Activated CD4-positive, alpha-beta T cell treated with anti-CD3 and anti-CD28 coated beads for 48 hours (primary cell): ENCODE data around the gene CEP135.
"Not testable (repeated sequence)": the region's sequence is repeated elsewhere in the genome, so short reads cannot be mapped to it uniquely, and the experiment has no call there.

Experiments used
- DNase-seq: peaks from one replicate; pipeline ENCODE4 v3.0.0-alpha.2; 2020

The CEP135 gene

DNA sequence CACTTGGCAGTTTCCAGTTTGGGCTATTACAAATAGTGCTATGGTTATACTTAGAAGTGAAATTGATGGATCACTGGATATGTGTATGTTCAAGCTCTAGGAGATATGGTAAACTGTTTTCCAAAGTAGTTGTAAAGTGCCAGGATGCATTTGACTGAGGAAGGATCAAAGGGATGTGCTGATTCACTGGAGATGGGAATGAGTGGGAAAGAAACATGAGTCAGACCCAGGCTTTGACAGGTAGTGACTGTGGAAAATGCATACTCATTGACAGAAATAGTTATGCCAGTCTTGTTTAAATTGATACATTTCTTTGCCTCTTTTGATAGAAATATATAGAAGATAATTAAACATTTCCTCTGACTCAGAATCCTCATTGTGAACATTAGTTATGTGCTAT, 77.9 kb downstream of the CEP135 start:
- DNase-seq = no peak

DNA sequence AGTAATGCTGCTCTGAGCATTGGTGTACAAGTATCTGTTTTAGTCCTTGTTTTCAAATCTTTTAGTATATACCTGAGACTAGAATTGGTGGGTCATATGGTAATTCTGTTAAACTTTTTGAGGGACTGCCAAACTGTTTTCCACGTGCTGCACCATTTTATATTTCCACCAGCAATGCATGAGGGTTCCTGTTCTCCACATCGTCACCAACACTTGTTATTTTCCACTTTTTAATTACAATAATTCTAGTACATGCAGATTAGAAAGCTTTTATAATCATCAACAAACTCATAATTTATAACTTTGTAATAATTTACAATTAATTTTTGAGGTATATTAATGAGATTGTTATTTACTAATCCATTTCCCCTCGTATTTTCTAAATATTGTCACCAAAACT, 79.4 kb downstream of the CEP135 start:
- no peak for DNase-seq

DNA sequence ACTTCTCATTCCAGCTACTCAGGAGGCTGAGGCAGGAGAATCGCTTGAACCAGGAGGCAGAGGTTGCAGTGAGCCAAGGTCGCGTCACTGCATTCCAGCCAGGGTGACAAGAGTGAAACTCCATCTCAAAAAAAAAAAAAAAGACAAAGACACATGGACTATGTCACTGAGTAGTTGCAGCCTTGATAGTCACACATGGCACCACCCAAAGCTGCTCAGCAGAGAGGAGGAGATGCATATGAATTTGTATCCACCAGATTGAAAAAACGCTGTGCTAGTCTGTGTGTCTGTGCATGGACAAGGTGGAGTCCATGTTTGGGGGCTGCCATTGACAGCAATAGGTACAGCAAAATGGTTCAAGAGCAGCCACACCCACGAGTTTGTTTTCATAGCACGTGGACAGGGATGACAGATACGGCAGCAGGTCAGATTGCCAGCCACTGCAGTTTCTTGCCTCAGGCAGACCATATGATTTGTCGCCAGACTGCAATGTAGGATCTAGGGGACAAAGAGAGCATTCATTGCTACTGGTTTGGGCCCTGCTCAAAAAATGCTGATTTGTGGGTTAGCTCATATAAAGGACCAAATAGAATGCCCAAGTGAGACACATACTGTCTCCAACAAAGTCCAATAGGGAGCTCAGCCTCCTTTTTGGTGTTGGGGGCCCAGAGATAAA, 89.9 kb downstream of the CEP135 start:
- DNase-seq = no peak

DNA sequence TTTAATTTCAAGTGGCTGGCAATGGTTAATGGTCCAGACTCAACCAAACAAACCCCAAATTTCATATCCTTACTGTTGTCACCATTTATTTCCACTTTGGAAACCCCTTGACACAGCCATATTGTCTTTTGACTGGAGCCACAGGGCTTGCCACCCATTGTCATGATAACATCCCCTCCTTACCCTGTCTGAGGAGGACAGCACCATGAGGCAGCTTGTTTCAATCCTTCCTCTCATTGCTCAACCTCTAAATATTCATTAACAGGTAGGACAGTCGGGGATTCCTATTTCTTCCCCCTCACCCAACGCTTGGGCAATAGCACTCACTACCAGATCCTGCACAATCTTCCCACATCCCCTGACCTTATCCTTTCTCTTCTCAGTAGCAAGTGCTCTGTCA, 92.1 kb downstream of the CEP135 start:
- DNase-seq = no peak

DNA sequence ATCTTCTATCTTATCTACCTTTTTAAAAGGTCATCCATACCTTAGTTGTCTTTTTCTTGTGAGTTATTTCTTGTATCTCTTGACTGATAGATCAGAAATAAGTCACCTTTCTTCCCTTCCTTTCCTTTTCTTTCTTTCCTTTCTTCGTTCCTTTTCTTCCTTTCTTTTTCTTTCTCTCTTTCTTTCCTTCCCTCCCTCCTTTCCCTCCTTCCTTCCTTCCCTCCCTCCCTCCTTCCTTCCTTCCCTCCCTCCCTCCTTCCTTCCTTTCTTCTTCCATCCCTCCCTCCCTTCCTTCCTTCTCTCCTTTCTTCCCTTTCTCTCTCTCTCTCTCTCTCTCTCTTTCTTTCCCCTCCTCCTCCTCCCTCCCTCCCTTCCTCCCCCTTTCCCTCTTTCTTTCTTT, 93.5 kb downstream of the CEP135 start:
- no peak for DNase-seq

DNA sequence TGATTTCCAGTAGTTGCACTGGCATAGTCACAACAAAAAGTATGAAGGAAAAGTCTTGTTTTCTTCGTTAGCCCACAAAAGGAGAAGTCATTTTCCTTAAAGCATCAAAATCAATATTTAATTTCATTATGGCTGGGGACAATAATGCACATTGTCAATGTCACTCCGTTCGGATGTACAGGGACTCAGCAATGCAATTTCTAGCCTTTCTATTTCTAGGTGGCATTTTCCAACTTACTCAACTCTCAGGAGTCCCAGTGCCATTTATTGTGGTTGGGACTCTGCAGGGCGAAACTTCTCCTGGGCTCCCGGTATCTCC, 99.6 kb downstream of the CEP135 start:
- DNase-seq = no peak

DNA sequence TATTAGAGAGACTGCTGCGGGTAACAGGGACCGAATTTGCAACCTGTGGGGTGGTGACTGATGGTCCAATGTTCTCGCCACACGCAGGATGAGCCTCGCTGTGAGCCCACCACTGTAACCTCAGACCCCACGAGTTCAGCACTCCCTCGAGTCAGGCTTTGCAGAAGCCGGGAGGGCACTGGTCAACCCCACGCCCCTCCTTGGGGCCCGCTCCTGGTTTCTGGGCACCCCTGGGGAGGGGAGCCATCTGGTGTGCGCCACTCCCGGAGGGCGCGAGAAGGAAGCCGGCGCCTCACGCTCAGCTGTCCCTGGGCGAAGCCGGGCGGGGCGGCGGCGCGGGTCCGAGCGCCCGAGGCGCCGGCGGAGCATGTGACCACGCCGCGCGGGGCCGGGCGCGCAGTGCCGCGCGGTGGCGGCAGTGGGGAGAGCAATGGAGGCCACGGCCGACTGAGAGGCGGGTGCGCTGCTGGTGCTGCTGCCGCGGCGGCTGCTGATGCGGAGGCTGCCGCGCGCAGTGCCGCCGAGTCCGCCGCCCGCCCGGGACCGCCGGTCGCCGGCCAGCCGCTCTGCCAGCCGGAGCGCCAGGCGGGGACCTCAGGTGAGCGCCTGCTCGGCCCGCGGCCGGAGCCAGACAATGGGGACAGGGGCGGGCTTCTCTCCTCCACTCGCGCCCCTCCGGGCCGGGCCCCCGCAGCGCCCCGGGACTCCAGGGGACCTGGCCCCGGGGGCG, 100.1 kb downstream of the CEP135 start:
- DNase-seq = peak; percentile 68

DNA sequence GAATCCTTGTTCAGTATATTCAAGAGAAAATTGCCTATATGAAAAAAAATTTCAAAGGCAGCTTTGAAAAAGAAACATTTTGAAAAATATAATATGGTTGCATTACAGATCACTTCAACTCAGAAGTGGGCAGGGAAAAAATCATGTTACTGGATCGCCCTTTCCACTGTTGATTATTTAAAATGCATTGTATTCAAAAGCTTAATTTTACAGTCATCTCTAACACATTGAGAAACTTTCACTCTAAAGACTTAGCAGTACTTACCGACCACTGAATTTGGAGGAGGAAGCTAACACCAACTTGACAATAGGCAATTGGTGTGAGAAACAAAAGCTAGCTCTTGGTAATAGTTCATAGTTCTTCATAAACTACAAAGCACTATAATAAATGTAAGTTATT, 101.9 kb downstream of the CEP135 start:
- DNase-seq = no peak

DNA sequence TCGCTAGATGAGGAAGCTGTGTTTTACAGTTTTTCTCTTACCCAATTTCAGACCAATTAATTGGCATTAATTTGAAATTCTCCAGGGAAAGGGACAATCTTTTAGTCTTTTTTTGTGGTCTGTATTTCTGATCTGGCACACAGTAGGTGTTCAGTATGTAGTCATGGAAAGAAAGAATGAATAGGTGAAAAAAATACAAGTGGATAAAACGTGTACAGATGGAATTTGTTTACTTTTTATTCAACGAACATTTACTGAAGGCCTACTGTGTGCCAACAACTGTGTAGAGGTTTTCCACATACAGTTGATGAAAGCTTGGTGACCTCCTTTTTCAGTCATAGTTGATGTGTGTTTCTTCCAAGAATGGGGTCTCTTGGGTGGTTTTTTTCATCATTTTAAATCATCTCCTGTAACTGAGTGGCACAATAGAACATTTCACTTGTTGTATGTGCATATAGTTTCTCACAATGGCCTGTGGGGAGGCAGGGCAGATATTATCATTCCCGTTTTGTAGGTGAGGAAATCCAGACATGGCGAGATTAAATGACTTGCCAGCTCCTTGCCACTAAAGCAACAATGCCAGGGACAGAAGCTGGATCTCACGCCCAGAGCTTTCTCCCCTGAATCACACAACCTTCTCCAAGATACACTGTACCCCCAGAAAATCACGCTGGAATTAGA, 102.4 kb downstream of the CEP135 start:
- no peak for DNase-seq

DNA sequence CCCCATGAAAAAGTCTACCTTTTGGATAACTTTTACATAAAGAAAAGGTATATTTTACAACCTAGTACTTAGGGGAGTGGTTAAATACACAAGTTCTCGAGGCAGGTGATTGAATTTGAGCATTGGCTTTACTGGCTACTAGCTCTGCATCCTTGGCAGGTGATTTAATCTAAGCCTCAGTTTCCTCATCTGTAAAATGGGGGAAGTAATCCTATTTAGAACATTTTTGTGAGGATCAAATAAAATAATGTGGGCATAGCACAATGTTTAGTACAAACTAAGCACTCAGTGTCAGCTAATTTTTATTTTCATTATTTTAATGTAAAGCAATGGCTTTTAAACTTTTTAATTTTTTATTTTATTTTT, 102.9 kb downstream of the CEP135 start:
- no peak for DNase-seq

DNA sequence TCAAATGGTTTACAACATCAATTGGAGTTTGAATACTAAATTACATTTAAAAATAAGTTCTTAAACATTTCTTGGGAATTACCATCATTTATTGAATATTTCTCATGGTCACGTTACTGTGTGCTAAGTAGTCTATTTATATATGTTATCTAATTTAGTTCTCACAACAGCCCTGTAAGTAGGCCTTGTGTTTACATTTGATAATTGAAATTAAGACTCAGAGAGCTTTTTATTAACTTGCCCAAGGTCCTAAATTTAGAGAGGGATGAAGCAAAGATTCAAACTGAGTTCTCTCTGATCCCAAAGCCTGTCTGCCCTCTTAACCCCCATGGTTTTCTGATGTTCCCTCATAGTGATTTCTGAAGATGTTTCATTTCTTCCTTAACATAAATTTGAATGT, 103.7 kb downstream of the CEP135 start:
- DNase-seq = no peak

DNA sequence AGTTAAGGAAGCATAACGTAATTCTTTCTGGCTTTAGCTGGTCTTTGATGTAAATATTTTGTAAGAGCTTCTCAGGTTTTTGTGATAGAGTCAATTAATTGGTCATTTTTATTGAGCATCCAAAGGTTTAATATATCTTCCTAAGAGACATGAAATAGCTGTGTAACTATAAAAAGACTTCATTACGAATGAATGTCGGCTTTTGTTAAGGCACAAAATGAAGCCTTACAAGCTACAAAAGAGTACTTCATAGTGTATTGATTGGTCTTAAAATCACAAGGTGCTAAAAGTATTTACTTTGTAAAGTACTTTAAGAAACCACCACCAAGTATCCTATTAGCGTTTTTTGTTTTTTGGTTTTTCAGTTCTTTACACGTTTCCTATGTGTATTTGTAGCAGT, 104.2 kb downstream of the CEP135 start:
- DNase-seq = no peak

DNA sequence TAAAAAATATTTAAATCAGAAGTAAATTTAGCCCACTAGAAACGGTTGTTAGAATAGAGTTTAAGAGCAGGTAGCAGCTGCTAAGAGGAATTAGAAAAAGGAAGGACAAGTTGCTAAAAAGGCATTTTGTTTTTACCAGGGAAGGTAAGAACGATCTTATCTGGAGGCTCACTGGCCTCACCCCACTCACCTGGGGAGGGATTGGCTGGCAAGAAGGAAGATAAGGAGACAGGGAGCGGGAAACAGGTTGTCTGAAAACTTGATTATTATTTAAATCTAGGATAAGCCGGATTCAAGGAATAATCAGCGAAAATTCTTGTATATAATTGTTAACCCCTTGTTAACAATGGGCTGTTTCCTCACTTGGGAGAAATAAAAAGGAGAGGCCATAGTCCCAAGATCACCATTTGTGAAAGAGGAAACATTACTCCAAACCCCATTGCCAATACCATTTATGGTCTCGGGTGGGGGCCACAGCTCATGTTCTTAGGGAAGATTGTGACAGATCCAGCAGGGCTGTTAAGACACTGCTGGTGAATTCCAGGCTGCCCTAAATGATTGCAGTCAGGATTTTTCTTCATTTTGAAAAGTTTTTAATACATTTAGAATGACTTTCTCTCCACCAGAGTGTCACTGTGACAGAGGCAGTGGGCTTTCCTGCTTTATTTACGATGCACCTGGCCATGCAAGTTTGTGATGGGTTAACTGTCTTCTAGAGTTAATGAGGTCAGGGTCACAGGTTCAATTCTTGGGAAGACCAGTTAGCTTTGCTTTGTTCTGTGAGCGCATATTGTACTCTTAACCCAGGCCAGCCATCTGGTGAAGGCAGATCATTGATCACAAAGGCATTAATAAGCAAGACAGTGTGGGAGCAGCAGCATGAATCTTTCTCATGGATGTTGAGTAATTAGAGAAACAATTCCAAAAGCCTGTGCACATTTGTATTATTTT, 106.6 kb downstream of the CEP135 start:
- no peak for DNase-seq

DNA sequence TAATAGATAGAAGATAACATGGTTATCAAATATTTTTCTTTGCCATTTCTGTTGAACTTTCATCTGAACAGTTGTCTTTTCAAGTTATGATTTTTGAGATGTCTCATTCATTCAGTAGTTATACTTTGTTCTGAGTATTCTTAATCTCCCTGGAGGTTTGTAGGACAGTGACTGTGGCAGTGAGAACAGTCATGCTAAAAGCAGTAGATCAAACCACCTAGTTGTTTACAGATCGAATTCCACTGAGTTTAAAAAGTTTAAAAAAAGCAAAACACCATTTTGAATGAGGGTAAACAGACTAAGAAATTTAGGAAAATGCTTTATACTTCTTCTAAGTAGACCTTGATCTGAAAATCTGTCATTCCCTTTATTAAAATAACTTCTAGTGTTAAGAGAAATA, 107.2 kb downstream of the CEP135 start:
- DNase-seq = no peak

DNA sequence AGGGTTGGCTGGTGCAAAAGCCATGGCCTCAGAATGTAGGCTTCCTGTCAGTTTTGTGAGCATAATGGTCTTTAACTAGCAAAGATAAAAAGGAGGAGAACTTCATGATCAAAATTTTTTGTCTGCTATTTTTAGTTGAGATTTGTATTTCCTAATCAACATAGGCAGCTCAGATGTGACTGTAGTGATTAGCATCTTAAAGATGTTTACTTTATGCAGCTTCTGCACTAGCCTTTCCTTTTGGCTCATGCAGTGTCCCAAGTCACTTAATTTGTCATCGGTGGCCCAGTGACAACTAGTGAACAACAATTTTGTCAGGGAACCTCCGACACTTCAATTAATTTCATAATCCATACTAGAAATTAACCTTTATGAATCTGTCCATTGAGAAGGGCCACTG, 109.8 kb downstream of the CEP135 start:
- no peak for DNase-seq

DNA sequence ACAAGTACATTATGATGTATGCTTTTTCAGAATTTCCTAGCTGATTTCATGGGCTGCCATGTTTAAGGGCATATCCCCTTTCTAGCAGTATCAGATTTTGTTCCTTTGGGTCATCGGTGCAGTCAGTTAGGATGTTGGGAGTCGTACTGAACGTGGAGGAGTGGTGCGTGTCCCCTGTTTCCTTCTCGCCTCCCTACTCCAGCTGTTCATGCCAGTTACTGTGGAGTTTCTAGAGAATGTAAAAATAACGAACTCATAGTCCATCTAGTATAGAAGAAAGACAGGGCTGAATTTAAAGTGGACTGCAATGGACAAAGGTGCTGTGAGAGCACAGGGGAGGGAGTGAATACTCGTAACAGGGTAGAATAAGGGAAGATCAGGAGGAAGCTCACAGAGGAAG, 111.3 kb downstream of the CEP135 start:
- DNase-seq = no peak

DNA sequence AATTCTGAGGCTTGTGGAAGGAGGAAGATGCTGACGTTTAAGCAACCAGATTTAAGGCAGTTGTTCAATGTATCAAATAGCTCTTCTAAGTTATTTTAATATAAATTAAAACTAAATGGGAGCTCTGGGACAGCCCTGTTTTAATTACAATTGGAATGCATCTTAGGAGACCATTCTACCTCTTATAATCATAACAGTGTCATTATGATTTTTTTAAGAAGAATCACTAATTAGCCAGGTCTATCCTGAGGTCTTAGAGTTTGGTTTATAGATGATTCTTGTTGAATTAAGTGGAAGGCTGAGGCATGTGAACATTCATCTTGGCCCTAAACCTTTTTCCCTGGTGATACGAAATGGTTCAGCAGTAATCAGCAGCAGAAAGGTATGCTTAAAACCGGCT, 113.4 kb downstream of the CEP135 start:
- no peak for DNase-seq

DNA sequence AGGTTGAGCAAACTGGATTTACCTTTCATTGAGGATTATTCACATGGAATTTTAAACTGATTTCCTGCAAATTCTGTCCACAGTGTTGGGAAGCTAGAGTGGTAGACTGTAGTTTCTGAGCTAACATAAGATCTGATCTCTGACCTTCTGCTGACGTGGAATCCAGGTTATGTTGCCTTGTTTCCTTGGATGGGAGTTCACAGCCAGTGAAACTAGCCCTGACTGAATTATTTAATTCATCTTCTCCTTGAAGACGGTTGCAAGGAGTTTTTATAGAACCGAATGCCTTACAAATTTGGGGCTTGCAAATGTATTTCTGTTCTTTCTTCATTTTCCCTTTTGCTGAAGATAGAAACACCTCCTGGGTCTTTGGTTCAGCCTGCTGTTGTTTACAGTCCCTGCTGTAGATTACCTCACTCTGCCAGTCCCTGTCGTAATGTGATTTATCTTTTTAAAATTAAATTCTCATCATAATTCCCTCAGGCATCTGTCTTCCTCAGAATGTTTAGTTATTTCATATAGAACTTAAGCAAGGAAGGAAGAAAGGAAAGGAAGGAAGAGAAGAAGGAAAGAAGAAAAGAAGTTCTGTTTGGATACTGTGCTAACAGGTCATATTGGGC, 113.9 kb downstream of the CEP135 start:
- no peak for DNase-seq

DNA sequence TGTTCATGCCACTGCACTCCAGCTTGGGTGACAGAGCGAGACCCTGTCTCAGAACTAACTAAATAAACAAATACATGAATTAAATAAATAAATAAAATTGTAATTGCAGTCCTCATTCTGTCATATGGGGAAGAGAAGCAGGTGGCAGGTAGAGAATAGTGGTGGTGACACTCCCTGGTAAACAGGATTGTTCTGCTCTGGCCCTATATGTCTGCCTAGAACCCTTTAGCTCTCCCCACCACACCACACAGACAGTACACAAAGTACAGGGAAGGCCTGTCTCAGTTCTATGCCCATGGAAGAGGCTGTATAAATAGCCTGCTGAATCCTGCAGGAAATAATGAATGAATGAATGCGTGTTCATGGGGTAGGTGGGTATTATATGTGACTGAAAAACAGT, 117.7 kb downstream of the CEP135 start:
- DNase-seq = no peak

DNA sequence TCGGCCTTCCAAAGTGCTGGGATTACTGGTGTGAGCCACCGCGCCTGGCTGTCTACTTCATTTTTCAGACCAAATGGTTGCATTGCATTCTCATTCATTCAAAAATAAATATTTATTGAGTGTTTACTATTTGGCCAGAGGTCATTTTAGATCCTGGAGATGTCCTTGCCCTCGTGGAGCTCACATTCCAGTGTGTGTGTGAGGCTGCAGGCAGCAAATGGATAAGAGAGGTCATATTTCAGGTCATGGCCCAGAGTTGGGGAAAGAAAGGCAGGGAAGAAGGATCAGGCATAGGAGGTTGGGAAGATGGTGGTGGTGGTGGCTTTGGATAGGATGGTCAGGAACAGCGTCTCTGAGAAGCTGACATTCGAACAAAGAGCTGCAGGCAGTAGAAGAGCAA, 119.1 kb downstream of the CEP135 start:
- DNase-seq = no peak

DNA sequence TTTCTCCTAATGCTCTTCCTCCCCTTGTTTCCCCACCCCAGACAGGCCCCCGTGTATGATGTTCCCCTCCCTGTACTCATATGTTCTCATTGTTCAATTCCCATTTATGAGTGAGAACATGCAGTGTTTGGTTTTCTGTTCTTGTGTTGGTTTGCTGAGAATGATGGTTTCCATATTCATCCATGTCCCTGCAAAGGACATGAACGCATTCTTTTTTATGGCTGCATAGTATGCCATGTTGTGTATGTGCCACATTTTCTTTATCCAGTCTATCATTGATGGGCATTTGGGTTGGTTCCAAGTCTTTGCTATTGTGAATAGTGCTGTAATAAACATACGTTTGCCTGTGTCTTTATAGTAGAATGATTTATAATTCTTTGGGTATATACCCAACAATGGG, 124.0 kb downstream of the CEP135 start:
- not testable (repeated sequence) for DNase-seq

DNA sequence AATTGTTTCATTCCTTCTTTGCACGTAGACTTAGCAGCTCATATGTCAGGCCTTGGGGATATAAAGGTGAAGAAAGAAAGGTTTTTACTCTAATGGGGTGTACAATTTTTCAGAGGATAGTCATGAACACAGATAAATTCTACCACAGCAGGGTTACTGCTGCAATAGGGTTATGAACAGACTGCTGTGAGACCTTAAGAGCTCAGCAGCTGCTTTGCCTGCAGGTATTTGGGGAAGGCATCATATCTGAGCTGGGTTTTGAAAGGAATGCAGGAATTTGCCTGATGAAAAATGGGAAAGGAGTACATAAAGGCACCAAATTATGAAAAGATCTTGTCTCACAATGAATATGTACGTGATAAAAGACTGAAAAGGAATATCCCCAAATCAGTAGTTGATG, 128.9 kb downstream of the CEP135 start:
- no peak for DNase-seq

DNA sequence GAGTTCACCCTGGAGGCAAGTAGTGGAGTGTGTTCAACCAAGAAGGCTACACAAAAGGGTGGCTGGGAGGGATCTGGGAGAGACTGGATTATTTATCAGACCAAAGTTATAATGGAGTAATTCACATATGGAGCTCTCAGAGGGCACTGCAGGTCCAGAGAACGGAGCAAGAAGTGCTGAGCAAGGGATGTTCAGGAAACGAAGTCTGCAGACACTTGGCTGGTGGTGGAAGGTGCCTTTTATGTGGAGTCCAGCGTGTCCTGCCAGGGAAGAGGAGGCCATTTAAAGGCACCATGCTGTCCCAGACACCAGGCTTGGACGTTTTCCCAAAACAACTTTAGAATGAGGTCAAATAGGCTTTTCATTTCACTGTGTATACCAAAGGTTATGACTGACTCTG, 130.1 kb downstream of the CEP135 start:
- DNase-seq = no peak
